ENCODE results near the gene C1orf50.

Gene C1orf50

DNA sequence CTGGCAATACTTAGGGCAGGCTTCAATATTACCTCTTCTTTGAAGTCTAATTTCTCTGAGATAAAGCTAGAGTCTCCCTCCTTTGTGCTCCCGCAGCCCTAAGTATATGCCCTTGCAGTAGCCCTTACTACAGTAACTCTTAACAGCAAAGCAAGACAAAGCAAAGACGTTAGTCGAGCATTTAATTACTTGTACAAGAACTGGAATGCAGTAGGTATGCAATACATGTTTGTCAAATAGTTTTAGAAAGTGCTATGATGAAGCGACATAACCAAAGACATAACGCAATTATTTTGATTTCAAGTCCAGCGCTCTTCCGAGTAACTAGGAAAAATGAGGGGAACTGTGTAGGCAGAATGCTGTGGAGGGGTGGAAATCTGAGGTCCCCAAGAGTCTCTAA is 1.8 kb upstream of the C1orf50 start:
- no peak for DNase-seq

DNA sequence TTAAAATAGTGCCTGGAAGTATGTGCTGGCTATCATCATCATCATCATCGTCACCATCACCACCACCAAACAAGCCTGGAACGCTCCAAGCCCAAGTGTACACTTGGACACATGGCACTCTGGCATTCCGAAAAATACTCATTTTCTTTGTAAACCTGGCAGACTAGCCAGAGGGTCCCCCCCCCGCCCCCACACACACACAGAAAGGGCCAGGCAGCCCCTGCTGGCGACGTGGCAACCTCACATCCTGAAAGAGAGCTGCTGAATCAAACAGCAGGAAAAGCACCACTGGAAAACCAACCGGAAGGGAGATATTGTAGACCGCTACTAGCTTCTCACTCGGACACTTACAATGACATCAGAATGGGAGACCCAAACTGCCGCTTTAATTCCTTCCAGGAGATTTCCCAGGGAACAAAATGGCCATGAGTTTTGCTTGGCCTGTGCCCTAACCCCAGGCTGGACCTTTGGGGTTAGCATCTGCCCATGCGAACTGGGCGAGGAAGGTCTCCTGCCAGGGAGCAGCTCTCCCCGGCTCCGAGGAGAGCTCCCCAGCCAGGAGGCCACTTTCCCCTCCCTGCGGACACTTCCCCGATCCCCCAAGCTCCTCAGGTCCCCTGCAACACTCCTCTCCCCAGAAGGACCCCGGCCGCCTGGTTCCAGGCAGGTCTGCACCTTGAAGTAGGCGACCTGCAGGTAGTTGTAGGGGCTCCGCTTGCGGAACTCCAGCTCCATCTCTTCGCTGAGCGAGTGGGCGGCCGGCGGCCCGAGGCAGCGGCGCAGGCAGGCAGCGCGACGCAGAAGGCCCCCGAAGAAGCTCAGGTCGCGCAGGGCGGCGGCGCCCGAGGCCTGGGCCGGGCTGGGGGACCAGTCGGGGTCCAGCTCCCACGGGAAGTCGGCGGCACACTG is 963 bp upstream of the C1orf50 start:
- DNase-seq, result peak; percentile 12

DNA sequence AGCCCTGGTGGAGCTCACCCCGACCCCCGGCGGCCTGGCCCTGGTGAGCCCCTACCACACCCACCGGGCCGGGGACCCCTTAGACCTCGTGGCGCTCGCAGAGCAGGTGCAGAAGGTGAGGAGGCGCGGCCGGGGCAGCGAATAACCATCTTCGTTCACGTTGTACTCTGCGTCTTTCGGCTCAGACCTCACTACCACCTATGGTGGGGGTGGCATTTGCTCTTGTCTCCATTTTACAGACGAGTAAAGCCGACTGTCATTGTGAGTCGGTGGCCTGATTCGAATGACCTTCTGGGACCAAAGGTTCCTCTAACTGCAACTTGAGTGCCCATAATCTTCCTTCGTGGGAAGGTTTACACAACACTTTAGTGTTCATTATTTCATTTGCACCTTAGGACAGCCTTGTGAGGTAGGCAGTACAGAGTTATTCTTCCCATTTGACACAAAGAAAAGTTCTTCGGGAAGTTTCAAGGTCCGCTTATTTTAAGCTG is 506 bp downstream of the C1orf50 start:
- no peak for DNase-seq

DNA sequence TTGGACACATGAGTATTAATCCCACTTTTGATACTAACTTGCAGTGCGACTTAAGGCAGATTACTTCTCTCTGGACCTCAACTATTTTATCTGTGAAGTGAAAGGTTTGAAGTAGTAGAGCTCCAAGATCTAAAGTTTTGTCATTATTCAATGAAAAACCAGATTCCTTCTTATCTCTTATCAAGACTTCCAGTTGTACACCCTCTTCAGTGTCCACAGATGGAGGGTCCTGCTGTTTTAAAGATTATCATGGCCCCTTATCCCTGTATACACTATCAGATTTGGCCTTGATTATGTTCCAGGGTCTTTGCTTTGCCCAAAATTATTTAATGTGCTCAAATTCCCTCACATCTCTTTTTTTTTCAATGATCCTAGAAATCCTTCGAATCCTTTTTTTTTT is 1.1 kb downstream of the C1orf50 start:
- no peak for DNase-seq

DNA sequence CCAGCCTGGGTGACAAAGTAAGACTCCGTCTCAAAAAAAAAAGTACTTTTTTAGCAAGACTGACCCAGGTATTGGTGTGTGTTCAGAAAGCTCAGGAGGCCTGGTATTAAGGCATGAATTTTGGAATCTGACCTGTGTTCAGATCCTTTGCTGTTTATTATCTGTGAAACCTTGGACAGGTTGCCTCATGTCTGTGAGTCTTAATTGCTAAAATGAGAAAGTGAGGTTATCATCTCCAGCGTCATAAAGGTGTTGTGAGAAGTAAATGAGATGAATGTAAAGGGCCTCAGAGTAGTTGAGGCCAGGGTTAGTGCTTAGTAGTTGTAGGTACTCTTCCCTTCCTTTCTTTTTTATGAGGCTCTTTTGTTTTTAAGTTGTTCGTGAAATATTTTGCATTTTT is 2.8 kb downstream of the C1orf50 start:
- no peak for DNase-seq

DNA sequence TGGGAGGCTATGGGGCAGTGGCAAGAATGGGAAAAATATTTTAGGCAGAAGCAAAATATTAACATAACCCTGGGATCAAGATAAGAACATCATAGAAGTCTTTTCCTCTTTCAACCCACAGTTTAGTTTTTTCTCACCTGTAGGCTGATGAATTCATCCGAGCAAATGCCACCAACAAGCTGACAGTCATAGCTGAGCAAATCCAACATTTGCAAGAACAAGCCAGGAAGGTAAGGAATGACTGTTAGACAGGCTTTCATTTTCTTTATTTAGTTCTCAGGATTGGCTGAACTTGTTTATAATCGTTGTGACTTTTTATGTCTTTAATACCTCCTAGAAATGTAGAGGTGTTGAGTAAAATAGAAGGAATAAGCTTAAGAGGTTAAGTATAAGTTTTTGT is 6.4 kb downstream of the C1orf50 start:
- no peak for DNase-seq

DNA sequence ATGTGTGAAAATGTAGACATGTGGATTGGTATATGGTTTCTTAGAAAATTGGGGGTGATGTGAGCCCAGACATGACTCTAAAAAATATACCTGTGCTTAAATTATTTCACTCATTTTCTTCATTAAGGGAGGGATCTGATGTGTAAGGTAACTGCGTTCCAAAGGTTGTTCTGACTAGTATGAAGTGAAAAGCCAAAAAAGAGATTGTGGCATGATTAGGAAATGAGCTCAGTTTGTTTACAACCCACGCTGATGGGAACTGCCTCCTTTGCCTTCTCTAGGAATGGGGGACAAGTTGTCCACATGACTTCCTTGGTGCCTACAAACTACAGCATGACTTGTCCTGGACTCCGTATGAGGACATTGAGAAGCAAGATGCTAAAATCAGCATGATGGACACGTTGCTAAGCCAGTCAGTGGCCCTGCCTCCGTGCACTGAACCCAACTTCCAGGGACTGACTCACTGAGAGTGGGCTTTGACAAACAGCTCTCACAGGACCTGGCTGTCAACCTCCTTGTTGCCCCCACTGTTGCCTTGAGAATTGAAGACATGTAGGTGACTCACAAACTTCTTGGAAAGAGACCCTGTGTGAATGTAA is 8.0 kb downstream of the C1orf50 start:
- no peak for DNase-seq

DNA sequence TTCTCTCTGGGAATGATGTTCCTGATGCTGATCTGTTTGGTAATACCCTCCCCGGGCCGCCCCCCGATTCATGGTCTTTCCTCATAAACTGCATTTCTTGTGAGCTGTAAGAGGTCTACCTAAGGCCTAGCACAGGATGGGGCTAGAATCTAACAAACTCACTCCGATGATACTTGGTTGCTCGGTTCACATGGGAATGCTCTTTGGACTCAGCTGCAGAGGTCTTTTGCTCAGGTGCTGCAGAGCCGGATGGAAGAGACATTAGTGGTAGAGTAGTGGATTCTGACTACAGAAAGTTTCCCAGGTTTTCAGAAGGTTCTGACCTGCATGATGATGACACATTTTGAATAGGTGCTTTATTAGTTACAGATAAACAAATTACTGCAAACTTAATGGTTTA is 9.5 kb downstream of the C1orf50 start:
- DNase-seq, result no peak

DNA sequence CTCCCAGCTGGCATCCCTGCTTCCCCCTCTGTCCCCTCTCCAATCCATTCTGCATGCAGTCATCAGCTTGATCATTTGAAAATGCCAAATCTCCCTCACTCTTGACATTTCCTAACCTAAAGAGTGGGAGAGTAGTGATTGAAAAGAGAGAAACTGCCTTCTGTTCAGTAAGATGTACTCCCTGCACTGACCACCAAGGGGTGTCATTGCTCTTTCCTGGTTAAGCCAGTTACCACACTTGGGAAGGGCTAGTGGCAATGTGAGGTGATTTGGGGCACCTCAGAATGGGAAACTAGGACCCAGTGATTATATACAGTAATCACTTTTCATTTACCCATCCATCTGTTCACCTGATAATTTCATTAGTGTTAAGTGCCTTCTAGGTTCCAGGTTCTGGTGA is 10.8 kb downstream of the C1orf50 start:
- DNase-seq, result no peak

DNA sequence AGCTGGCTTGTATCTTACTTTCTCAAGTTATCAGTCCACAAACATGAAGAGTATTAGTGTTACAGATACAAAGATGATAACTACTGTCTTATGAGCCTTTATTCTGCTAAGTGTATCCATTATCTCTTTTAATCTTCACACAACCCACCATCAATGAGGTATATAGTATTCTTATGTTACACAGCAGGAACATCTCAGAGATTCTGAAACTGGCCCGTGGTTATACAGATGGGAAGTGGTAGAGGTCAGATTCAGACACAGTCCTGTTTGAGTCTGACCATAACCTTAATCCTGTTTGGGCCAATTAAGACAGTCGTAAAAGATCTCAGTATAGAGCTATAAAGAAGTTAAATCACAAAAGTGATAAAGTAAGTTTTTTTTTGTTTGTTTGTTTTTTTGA is 12.7 kb downstream of the C1orf50 start:
- DNase-seq, result no peak

DNA sequence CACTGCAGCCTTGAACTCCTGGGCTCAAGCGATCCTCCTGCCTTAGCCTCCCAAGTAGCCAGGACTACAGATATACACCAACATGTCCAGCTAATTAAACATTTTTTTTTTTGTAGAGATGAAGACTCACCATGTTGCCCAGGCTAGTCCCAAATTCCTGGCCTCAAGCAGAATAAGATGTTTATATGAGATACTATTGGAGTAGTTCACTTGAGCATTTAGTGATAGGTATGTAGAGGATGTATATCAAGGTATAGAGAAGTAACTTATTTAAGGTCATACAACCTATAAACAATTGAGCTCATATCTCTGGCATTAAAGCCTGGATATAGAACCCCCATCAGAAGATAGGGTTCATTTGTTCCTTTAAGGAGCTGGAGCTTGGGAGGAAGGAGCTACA is 13.1 kb downstream of the C1orf50 start:
- no peak for DNase-seq

DNA sequence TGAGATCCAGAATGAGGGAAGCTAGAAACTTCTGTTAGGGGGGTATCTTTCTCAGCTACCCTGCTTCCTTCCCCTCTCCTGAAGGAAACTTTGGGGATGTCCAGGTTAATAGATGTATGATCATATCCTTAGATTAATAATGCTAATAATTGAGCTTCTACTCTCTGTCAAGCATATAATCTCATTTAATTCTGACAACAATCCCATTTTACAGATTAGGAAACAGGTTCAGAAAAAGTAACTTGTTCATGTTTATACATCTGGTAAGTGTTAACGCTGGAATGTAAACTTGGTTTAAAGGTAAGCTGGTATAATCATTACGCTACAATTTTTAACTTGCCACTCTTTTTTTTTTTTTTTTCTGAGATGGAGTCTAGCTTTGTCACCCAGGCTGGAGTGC is 16.0 kb downstream of the C1orf50 start:
- DNase-seq, result no peak

DNA sequence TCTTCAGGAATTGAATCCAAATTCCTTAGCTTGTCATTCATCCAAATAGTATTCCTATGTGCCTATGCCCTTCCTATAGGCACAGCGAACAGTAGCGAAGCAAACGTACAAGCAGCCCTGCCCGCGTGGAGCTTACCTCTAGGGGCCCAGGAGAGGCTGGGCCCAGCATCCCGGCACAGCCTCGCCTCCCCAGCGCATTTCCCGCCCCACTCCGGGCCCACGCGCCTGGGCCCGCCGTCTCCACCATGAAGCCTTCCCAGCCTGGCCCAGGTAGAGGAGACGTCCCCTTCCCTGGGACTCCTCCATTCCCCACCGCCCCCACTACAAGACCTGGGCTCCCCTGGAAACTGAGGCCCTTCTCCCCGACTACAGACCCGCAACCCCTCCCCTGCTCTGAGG is 17.5 kb downstream of the C1orf50 start:
- DNase-seq, result no peak

DNA sequence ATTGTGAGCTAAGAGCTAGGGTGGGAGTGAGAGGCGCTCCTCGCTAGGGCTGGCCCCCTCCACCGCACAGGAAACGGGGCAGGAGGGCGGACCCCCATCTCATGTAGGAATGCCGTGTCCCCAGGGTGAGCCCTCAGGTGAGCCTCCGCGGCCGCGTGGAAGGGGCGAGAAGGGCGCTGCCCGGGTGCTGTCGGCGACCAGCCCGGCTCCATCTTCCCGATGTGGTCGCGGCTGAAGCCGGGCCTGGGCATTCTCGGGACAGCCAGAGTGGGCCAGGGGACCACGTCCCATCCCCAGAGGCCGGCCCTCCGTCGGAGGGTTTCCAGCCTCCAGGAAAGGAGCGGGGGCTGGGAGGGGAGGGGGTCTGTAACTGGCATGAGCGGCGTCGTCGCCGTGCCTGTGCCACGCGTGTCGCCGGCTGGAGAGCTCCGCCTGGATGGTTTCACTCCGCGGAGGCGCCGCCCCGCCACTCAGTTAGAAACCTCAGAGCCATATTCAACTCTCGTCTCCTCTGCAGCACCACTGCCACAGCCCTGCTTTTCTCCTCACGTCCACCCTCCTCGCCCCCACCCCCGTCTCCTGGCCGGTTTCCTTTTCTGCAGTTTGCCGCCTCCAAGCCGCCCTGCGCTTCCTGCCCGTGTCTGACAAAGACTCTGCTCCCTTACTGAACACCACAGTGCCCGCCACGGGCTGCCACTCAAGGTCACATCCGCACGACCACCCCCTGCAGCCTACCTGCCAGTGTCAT is 18.1 kb downstream of the C1orf50 start, which contains the start of gene TMEM269:
TMEM269 (plus strand) TSS at position 46 of the 748 bp plus-strand sequence. CDS start 4,903 bp downstream, outside the sequence.
- no peak for DNase-seq

DNA sequence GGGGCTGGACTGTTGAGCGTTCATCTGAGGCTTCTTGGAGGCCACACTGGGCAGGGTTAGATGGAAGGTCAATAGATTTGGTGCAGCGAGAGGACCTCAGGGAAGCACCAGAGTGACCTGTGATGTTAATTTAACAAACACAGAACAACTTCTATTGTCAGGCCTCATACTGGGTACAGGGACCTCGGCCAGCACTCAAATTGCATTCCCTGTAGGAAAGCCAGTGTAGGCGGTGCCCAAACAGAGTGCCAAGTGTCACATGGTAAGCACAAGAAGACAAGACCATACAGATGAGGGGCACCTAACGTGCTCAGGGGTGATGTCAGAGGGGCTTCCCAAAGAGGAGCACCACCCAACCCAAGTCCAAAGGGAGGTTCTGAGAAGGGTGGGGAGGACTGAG is 19.0 kb downstream of the C1orf50 start:
- DNase-seq, result no peak

DNA sequence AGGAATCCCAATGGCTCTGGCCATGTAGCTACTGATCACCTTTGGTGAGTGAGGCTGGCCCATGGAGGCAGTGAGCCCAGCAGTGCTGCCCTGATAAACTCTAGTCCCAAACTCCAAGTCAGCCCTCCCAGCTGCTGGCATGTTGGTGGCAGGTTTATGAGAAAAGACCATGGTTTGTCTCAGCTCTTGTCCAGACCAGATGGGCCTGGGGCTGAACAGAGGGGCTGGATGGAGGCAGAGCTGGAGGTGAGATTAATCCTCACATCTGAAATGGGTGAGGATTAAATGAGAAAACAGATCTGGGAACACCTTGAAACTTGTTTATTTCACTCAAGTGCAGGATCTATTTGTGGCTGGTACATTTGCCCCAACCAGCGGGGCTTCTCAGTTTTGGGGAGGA is 21.0 kb downstream of the C1orf50 start:
- DNase-seq, result no peak

DNA sequence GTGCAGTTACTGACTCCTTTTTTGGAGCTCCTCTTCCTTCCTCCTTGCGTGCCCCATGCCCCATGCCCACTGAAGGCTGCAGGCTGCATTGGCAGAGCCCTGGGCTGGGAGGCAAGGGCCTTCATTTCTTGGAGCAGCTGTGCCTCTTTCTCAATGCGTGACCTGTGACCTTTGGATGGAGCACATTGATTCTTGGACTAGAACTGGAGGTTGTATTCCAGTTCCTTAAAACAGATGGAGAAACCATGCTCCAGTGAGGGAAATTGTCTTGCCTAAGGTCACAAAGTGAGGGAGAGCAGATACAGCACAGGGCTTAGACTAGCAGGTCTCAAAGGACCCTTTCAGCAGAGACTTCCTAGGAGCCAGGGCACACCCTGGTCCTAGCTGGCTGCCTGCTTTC is 26.8 kb downstream of the C1orf50 start:
- no peak for DNase-seq

DNA sequence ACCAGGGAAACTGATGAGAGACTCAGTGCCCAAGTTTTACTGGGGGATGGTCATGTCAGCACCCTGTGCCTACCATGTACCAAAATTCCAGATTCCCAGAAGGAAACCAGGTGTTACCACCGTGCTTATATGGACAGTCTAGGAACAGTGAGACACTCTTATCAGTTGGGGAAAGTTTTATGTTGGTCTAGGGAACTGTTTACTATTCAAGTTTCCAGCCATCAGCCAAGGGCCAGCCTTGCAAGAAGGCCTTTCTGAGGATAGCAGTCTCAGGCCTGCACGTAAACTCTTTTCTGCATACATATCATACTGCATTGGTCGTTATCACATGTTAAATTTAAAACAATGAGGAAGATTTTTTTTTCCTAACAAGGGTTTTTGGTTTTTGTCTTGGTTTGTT is 30.4 kb downstream of the C1orf50 start:
- DNase-seq, result no peak

DNA sequence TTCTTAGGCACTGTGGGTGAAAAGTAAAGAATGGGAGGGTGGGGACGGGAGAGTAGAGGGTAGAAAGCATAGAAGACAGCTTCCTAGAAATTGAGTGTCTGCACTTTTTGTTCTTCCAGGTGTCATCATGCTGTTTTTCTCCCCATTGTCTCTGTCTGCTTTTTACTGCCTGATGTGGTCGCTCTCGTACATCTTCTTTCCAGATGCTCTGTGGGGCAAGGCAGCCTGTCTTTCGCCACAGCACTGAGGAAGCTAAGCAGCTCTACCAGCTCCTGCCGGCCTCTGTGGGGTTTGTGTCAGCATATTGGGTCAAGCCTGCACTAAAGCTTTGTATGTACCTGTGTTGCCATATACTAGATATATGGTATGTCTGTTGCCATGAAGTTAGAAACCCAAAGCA is 30.9 kb downstream of the C1orf50 start:
- DNase-seq, result no peak

DNA sequence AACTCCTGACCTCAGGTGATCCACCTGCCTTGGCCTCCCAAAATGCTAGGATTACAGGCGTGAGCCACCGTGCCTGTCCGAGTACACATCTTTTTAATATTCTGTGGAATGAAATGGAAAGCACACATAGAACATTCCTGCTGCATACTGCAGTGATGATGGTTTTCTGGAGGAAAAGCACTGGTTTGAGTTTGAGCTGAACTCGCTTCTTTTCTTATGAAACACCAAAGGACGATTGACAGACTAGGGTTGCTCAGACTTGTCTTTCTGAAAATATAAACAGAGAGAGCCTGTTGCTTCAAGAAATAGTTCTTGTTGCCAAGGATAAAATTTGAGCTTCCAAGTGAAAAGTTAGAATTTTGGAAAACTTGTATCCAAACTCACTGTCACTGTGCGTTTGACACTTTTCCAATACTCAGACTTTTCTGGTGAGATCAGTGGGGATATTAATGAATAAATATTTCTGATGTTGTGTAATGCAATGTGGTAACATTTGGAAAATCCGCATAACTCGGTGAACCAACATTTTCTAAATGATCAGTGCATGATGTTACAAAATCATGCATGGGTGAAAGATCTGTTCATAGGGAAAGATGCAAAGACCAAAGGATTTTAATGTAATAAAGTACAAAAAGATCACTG is 34.9 kb downstream of the C1orf50 start:
- no peak for DNase-seq

DNA sequence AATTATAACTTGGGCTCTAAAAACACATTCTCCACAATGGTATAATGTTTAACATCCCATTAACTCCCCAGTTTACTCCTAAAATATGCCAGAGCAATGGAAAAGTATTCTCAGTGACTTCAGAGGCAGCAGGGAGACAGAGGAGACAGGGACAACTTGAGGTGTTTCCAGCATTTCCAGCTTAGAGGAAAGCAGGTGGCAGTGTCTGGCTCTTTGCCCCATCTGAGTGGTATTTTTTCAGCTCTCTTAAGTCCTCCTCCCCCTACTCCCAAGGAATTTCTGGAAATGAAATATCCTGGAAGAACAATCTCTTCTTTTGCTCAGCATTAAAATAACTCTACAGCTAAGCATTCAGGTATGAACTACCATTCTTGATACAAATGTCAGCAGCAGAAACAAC is 39.1 kb downstream of the C1orf50 start:
- no peak for DNase-seq

DNA sequence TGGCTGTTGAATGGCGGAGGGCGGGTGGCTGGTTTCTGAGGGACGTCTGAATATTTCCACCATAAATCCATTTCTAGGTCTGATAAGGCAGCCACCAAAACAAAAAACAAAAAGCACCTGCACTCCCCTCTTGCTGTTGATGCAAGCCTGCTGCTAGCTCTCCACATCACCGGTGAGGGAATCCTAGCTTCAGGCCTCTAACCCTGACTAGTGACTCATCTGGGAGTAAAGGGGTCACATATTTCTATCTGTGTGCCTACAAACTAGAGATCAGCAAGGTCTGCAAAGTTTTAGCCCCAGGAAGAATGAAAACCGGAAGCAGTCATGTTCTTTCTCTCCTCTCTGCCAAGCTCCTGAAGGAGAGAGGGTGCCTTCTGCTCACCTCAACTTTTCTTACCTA is 39.5 kb downstream of the C1orf50 start:
- no peak for DNase-seq

DNA sequence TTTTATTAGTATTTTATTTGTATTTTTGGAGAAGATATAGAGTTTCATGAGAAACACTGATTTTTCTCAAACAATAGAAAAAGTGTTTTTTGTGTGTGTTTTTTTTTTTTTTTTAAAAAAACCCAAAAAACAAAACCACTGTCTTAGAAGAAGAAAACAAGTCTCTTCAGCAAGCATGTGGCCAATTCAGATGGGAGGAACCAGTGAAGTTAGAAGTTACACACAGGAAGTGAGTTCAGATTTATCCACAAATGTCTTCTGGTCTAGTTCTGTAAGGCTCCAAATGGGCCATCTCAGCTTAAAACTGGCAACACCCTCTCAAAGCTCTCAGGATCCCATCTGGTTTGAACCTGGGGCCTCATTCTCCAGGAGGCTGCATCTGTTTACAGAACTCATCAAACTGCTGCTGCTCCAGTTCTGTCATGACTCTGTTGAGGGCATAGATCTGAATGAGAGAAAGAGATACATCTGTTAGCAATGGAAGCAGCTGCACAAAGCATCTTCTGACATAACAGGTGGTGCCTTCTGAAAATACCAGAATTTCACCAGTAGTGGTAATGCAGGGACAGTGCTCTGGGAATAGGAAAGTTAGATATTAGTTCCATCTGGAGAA is 40.1 kb downstream of the C1orf50 start:
- DNase-seq, result no peak

Data from KG1 (cell line).